ENCODE results near the gene GNG7. TPM values are rescaled to one million over a fixed set of nuclear protein-coding genes. Genes with fewer than 3 reads are reported as not detected.

The GNG7 gene
- total RNA-seq, 1 donor from 2014 or later: 1.8 TPM

GRCh38 chr19:2719920-2720776, 17.7 kb upstream of the GNG7 start:
- peaks cover 6% of the 10 kb centered on the region for H3K36me3 Mint-ChIP-seq (ENCODE audit: low read depth, unreplicated experiment)
- Histone ChIP-seq H3K4me3 (ENCODE audit: insufficient read depth, low read depth, low read length) (no peak overlapping the region), H3K27me3 (ENCODE audit: insufficient read depth, low read length) (no peaks in the 10 kb centered on the region), H3K79me2 (ENCODE audit: insufficient read depth, low read length) (no peaks in the 10 kb centered on the region), H3K9me3 (ENCODE audit: insufficient read depth, low read depth, low read length) (peaks cover 6% of the 10 kb centered on the region), H3K4me2 (ENCODE audit: low read length) (peak overlapping the region; percentile 72), H3K27ac (ENCODE audit: low read depth, low read length) (no peak overlapping the region), H2AFZ (ENCODE audit: low read depth, low read length) (no peak overlapping the region), H3K9ac (ENCODE audit: low read length) (no peak overlapping the region), H4K20me1 (ENCODE audit: insufficient read depth, low read length) (no peaks in the 10 kb centered on the region), H3K36me3 (ENCODE audit: insufficient read depth, low read length) (no peaks in the 10 kb centered on the region), H3K4me1 (ENCODE audit: insufficient read depth, low read length) (peaks cover 22% of the 10 kb centered on the region)
- no peak overlapping the region for H3K27ac Mint-ChIP-seq (ENCODE audit: unreplicated experiment)
- TF ChIP-seq, protein P1, sequence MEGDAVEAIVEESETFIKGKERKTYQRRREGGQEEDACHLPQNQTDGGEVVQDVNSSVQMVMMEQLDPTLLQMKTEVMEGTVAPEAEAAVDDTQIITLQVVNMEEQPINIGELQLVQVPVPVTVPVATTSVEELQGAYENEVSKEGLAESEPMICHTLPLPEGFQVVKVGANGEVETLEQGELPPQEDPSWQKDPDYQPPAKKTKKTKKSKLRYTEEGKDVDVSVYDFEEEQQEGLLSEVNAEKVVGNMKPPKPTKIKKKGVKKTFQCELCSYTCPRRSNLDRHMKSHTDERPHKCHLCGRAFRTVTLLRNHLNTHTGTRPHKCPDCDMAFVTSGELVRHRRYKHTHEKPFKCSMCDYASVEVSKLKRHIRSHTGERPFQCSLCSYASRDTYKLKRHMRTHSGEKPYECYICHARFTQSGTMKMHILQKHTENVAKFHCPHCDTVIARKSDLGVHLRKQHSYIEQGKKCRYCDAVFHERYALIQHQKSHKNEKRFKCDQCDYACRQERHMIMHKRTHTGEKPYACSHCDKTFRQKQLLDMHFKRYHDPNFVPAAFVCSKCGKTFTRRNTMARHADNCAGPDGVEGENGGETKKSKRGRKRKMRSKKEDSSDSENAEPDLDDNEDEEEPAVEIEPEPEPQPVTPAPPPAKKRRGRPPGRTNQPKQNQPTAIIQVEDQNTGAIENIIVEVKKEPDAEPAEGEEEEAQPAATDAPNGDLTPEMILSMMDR (IDR thresholded peaks at IDR 0.05; ENCODE audit: insufficient read depth, low read depth, low read length): no peak
- no peak for TF ChIP-seq EZH2 (IDR thresholded peaks at IDR 0.05; ENCODE audit: insufficient read depth, low read length)
- H3K27me3 Mint-ChIP-seq (ENCODE audit: low read depth, unreplicated experiment): peaks cover 14% of the 10 kb centered on the region
- no peak for FAIRE-seq
- peak overlapping the region; percentile 73 for H3K4me3 Mint-ChIP-seq (ENCODE audit: unreplicated experiment)
- H3K9me3 Mint-ChIP-seq (ENCODE audit: unreplicated experiment): peaks cover 8% of the 10 kb centered on the region
- DNase-seq (ENCODE audit: low read depth): peak; percentile 8
- no peaks in the 10 kb centered on the region for H3K4me1 Mint-ChIP-seq (ENCODE audit: low read depth, unreplicated experiment)

- Histone ChIP-seq H3K4me1 (ENCODE audit: insufficient read depth, low read length) (peaks cover 22% of the 10 kb centered on the region), H4K20me1 (ENCODE audit: insufficient read depth, low read length) (no peaks in the 10 kb centered on the region), H3K4me3 (ENCODE audit: insufficient read depth, low read depth, low read length) (no peak overlapping the region), H2AFZ (ENCODE audit: low read depth, low read length) (no peak overlapping the region), H3K9me3 (ENCODE audit: insufficient read depth, low read depth, low read length) (peaks cover 8% of the 10 kb centered on the region), H3K79me2 (ENCODE audit: insufficient read depth, low read length) (no peaks in the 10 kb centered on the region), H3K36me3 (ENCODE audit: insufficient read depth, low read length) (no peaks in the 10 kb centered on the region), H3K27ac (ENCODE audit: low read depth, low read length) (no peak overlapping the region), H3K4me2 (ENCODE audit: low read length) (no peak overlapping the region), H3K9ac (ENCODE audit: low read length) (no peak overlapping the region), H3K27me3 (ENCODE audit: insufficient read depth, low read length) (no peaks in the 10 kb centered on the region)
- FAIRE-seq (no peak), DNase-seq (ENCODE audit: low read depth) (no peak)
- TF ChIP-seq, protein P1 (IDR thresholded peaks at IDR 0.05; ENCODE audit: insufficient read depth, low read depth, low read length): no peak
- no peak for TF ChIP-seq EZH2 (IDR thresholded peaks at IDR 0.05; ENCODE audit: insufficient read depth, low read length)
- Mint-ChIP-seq H3K9me3 (ENCODE audit: unreplicated experiment) (peaks cover 10% of the 10 kb centered on the region), H3K27ac (ENCODE audit: unreplicated experiment) (no peak overlapping the region), H3K27me3 (ENCODE audit: low read depth, unreplicated experiment) (peaks cover 14% of the 10 kb centered on the region), H3K4me3 (ENCODE audit: unreplicated experiment) (no peak overlapping the region), H3K36me3 (ENCODE audit: low read depth, unreplicated experiment) (peaks cover 8% of the 10 kb centered on the region), H3K4me1 (ENCODE audit: low read depth, unreplicated experiment) (no peaks in the 10 kb centered on the region)
These were observed 16.8 kb upstream of the GNG7 start for GRCh38 chr19:2719232-2719735.

Measured in astrocyte (in vitro differentiated cells and primary cell).